Fibroblast of skin of left quadriceps (primary cell): Measurements from ENCODE around the gene PADI3.

Experiments
- DNase-seq, 2 experiments: peaks; one replicate each; pipeline ENCODE4 v3.0.0-alpha.2; 2013; ENCODE audit warnings: low read depth in 2 of 2

Gene PADI3

DNA sequence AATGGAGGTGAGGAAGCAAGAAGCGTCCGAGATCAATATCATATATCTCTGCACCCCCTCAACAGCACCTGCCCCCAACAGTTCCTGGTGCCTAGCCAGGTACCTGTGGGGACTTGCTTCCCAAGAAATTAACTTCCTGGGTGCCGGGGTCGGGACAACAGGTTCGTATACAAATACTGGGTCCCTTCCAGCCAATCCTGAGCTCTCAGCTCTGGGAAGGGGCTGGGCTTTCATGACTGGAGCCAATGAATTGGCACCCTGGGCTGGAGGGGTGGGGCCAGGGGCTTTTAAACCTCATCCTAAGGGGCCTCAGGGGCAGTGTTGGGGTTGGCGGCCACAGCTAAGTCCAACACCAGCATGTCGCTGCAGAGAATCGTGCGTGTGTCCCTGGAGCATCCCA is at the start of gene PADI3:
TSS of gene PADI3 (plus strand) at position 318 of the 400 bp plus-strand sequence. CDS start at position 358, 40 bp downstream.
- DNase-seq = no peak

DNA sequence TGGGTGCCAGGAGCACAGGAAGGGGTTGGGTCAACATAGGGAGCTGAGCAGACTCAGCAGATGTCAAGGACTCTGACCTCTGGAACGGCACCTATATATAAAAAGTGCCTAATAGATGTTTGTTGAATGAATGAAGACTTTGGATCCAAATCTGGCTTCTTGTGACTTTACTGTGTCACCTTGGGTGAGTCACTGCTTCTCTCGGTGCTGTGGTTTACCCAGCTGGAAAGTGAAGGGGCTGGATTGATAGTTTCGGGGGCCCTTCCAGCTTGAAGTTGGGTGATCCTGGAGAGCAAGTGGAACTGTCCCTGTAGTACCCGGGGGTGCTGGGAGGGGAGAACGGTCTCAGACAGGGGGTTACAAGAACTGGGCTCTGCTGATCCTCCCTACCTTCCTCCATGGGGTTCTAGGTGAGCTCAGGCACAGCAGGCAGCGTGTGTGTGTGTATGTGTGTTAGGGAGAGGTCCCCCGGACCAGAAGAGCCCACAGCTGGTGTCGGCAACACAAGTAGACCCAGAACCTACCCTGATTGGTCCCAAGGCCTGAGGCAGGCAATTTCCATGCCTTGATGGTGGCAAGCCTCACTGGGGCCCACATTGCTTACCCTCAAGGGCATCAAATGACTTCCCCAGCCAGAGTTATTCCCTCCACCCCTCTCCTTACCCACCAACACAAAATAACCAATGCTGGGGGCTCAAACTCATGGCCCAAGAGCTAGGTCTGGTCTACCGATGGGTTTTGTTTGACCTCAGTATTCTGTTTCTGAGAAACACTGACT is 49.4 kb upstream of the PADI3 start:
- DNase-seq = no peak

GRCh38 chr1:17200246-17200645 is 48.7 kb upstream of the PADI3 start:
- DNase-seq = no peak

DNA sequence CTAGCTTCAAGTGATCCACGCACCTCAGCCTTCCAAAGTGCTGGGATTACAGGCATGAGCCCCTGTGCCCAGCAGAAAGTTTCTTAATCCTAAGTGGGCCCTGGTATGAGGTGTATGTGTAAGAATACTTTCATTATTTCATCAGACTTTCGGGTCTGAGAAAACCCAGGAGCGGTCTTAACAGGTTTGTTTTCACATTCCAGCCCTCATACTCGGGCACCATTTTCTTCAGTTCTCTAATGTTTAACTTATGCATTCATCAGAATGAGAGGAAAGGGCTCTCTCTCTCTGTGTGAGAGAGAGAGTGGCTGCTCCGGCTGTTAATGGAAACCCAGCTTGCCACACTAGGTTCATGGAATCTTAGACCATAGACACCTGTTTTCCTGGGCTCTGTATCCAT is 48.1 kb upstream of the PADI3 start:
- no peak for DNase-seq

DNA sequence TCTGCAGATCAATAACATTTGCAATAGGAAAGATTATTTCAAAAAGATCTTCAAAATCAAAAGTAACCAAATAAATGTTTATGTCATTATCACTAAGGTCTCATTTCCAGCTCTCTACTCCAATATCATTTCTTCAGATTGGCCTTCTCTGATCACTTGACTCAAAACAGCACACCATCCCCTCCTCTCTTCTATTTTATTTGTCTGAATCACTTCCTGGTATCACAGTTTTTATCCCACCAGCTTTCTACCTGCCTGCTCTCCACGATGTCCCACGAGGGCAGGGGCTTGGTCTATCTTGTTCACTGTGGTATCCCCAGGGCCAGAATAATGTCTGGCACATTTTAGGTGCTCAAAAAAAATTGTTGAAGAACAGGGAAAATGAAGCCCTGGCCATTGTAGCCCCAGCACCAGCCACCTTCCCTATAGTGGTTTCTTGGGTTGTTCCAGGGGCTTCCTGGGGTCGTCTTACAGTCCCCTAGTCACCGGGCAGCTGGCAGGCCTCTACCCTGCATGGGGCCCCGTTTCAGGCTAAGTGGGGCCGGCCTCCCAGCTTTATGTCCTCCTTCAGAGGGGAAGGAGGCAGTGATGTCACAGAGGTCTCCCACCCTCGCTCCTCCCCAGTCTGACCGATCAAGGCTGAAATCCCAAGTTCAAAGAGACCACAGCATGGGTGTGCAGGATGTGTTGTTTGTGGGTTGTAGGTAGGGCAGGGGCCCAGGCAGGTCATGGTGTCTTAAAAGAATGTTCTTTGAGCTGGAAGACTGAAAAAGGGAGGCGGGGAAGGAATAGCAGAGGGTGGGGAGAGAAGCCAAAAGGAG is 47.5 kb upstream of the PADI3 start:
- DNase-seq = no peak

GRCh38 chr1:17204546-17205440 is 44.1 kb upstream of the PADI3 start, which contains the start of gene PADI1:
Gene PADI1, plus strand, starts transcription at chr1:17205128. Its CDS starts 90 bp downstream, at chr1:17205218.
- no peak for DNase-seq

GRCh38 chr1:17205652-17206051 is 43.2 kb upstream of the PADI3 start:
- DNase-seq = no peak

- DNase-seq = no peak
These were observed 42.7 kb upstream of the PADI3 start for GRCh38 chr1:17206196-17206595.

DNA sequence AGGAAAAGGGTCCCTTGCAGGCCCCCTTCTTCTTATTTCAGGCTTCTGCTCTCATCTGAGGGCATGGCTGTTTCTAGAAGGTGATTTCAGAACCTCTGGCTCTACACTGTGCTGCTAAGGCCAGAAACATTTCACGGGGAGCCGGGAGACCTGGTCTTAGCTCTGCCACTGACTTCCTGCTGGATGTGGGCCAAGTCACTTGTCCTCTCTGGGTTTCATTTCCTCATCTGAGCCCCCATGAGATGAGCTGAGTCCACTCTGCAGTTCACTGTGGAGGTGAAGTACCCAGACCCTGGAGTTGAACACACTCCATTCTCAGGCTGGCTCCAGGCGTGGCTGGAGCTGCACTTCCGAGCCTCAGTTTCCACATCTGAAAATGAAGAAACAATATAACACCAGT is 41.9 kb upstream of the PADI3 start:
- DNase-seq = no peak

DNA sequence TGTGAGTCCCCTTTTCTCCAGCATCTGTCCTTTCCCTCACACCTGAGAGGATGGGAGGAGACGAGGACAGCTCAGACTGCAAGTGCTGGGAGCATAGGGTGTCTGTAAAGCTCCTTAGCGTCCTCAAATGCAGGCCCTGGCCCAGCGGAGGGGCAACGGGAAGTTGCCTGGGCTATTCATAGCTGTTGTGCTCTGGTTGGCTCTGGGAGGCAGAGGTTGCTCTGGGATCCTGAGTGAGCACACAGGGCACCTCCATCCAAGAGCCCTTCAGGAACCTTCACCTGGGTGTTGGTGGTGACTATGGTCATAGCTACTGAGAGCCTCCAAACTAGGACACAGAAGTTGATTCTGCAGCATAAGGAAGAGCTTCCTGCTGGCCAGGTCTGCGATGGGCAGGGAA is 41.4 kb upstream of the PADI3 start:
- DNase-seq = no peak

DNA sequence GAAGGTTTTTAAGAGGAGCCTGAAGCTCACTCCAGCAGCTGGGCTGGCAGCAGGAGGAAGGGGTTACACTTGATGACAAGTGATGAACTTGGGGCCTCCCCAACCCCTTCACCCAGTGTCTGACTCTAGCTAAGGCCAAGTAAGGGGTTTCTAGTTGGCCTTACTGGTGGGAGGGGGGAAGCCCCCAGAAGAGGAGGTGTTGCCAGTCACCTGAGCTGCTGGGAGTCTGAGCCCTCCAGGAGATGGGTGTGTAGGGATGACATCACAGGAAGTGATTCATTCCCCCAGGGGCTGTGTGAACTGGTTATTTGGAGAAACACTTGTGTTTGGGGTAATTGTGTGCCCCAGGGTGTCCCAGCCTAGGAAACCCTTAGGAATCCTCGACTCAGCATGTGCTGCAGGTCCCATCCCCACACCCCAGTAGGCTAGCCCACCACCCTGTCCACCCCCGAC is 40.9 kb upstream of the PADI3 start:
- DNase-seq = peak; percentile 22 to 34

DNA sequence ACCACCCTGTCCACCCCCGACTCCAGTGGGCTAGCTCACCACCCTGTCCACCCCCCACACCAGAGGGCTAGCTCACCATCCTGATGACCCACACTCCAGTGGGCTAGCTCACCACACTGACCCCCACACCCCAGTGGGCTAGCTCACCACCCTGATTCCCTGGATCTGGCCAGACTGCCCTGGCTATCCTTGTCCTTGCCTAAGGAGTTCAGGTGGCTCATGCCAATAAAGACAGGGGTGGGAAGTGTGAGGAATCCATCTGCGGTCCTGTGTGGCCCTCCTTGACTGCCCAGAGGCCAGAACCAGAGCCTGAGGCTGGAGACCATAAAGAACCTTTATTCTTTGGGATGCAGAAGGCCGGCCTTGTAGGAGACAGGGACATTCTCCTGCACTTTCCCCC is 40.4 kb upstream of the PADI3 start:
- no peak for DNase-seq

GRCh38 chr1:17209430-17209829 is 39.5 kb upstream of the PADI3 start:
- DNase-seq = no peak

DNA sequence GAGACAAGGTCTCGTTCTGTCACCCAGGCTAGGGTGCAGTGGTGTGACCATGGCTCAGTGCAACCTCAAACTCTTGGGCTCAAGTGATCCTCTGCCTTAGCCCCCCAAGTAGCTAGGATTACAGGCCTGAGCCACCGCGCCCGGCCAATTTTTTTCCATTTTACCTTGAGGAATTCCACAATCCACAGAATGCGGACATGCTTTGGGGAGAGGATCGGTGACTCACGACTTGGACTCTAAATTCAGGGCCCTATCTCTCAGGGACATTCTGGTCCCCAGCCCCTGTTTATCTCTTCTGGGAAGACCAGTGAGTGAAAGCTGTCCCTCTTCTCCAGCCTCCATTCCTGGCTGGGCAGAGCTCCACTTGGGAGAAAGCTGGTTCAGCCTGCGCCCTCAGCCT is 38.7 kb upstream of the PADI3 start:
- DNase-seq = no peak

GRCh38 chr1:17211377-17211776 is 37.5 kb upstream of the PADI3 start:
- DNase-seq = no peak

GRCh38 chr1:17212009-17212408 is 36.9 kb upstream of the PADI3 start:
- no peak for DNase-seq

DNA sequence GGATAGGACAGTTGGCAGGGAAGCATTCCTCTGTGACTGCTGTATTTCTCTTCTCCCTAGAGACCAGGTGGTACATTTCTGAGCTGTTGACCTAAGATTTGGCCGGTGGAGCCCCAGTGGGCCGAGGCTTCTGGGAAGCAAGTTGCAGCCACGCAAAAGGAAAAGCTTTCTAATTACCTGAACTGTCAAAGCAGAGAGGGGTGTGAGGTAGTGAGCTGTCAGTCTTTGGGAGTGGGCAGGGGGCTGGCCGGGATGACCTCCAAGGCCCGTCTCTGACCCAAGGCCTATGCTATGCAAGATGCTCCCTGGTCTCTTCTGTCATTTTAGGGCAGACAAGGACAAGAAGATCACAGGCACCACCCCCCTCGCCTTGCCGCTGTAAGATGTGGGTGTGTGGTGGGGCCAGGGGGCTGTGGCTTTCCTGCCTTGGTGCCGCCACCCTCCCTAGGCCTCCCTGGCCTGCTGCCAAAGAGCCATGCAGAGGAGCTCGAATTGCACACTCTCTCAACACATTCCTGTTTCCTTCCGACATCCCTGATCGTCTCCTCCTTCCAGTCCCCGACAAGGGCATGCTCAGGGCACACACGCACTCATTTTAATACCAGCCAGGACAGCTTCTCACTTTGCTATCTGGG is 36.3 kb upstream of the PADI3 start:
- peak; percentile 65 to 75 for DNase-seq

GRCh38 chr1:17213148-17213781 is 35.6 kb upstream of the PADI3 start:
- no peak for DNase-seq

- no peak for DNase-seq
These were observed 35.1 kb upstream of the PADI3 start for GRCh38 chr1:17213782-17214148.

DNA sequence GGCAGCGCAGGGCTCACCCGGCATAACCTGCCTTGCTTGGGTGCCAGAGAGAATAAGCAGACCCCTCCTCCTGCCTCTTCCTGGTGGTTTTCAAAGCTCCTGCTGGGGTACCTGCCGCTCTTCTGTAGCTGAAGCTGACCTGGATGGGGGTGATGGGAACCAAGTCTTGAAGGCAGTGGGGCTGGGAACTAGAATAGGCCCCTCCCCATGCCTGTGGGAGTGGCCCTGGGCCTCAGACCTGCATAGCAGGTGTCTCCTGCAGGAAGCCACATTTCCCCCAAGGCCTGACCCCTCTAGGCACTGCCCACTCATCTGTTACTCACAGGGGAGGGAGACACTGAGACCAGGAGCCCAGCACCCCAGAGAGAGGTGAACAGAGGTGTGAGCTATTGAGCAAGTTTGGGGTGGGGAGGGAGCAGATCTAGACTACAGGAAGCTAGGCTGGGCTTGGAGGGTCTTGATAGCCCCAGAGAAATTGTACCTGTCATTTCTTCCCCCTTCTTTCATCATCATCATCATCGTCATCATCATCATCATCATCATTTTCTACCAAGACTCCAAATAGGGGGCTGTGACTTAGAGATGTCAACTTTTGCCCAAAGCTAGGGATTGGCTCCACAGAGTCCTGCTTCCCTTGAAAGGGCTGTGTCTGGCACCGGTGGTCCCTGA is 33.9 kb upstream of the PADI3 start:
- no peak for DNase-seq

DNA sequence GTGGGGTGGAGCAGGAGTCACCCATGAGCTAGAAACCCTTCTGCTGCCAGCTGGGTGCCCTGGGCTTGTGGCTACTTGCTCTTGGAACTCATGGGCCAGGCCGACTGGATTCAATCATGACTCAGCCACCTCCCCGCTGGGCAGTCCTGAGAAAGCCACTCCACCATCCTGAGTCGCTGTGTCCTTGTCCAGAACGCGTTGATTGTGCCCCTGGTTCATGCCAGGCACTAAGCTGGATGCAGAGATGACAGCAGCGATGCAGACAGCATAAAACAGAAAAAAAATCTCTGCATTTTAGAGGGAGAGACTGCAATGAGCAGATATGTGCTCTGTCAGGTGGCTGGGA is 33.4 kb upstream of the PADI3 start:
- DNase-seq = no peak
